ENCODE measurements around the gene ZNF830.
"Not testable (repeated sequence)": the region's sequence is repeated elsewhere in the genome, so short reads cannot be mapped to it uniquely, and the experiment has no call there.

Gene ZNF830

DNA sequence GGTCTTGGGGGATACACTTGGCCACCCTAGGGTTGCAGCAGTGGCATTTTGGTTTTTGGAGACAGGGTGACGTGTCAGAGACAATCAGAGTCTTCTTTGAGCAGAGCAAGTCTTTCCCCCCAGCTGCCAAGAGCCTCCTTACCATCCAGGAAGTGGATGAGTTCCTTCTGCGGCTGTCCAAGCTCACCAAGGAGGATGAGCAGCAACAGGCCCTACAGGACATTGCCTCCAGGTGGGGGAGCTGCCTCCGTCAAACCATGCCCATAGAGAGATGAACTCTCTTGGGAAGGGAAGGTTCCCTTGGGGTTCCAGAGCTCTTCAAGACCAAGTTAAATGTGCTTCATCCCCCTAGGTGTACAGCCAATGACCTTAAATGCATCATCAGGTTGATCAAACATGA, 30.3 kb downstream of the ZNF830 start:
- no peak for DNase-seq (ENCODE audit: low read depth)

DNA sequence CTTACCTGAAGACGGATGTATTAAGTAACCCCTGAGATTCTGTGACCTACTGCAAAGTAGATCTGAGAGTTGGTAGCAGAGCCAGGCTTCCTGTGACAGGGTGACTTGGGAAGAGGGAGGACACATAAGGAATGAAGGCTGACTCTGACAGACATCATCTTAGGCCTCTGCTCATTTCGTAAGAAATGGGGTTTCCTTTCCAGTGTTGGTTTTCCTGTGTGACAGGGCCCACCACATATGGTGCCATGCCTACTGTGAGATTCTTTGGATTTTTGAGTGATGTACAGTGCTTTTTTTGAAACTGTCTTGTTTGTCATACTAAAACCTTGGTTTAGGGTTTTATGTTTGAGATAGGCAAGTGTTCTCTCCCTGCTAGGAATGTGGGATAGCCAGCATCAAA, 31.7 kb downstream of the ZNF830 start:
- DNase-seq (ENCODE audit: low read depth), result no peak

DNA sequence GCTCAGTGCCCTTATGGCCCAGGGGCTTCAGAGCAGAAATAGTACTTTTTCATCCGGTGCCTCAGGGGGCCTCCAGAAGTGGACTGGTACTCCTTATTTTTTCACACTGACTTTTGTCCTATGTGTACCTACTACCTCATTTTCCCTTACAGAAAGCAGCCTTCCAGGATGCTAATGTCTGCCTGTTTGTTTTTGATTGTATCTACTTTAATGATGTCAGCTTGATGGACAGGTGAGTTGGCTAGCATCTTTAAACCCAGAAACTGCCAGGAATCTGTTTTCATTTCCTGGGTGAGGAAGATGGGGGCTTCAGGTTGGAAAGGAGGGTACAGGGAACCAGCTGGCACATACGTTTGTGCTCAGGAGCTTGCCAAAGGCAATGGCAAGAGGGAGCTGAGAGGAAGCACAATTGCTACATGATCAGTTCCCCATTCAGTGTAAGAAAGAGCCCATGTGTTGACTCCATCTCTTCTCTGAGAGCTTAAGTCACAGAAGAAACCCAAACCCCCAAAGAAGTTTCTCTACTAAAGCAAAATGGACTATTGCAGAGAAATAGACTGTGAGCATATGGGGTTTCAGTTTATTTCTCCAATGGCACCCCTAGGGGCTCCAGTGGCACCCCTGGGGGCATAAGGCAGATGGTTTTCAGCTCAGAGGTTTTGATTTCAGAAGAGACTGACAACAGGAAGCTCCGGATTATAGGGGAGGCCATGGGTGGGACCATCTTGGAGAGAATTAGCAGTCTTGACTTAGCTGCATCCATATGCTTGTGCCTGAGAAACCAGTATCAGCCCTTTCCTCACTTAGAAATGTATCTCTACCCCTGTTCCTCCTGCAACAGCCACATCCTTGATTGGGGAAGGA, 35.3 kb downstream of the ZNF830 start:
- DNase-seq (ENCODE audit: low read depth), result no peak

DNA sequence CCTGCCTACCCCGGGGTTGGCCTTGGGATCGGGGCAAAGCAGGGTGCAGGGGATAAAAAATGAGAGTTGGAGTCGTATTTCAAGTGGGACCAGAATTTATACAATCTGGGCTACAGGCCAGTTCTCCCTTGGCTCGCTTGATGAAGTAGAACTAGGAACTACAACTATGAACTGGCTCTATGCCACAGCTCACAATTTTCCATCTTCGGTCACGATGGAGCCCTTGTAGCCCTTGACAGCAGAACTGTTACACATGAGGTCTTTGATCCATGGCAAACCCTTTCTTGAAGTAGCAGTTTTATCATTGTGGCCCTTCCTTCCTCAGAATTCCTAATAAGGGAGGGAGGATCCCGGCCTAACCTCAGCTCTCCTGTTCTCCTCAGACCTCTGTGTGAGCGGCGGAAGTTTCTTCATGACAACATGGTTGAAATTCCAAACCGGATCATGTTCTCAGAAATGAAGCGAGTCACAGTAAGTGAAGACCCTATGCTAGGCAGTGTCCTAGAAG, 36.1 kb downstream of the ZNF830 start:
- DNase-seq (ENCODE audit: low read depth), result no peak

DNA sequence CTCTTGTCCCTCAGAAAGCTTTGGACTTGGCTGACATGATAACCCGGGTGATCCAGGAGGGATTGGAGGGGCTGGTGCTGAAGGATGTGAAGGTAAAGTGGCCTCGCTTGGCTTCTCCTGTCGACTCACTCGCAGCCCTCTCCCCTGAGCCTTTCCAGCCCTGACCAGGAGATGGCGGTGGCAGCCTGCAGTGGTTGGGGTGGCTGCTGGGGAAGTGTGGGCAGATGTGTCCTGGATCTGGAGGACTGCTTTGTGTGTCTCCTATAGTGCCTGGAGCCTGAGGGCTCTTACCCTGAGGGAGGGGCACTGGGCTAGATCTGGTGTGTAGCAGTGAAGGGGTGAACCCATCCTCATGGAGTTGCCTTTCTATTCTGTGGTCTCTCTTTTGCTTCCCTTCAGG, 36.9 kb downstream of the ZNF830 start:
- DNase-seq (ENCODE audit: low read depth), result peak; percentile 62

DNA sequence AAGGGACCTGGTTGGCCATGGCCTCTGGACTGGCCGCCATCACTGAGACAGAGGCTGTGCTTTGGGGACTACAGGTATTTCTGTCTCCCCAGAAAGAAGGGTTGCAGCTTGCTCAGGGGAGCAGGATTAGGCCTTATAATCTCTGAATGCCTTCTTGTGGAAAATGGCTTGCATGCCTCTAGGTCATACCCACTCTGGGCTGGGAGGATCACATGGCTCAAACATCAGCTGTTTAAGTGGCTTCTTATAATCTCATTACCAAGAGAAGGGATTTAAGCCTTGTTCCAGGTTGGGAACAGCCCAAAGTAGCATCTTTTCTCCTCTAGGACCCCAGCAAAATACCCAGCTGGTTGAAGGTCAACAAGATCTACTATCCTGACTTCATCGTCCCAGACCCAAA, 38.1 kb downstream of the ZNF830 start:
- no peak for DNase-seq (ENCODE audit: low read depth)

DNA sequence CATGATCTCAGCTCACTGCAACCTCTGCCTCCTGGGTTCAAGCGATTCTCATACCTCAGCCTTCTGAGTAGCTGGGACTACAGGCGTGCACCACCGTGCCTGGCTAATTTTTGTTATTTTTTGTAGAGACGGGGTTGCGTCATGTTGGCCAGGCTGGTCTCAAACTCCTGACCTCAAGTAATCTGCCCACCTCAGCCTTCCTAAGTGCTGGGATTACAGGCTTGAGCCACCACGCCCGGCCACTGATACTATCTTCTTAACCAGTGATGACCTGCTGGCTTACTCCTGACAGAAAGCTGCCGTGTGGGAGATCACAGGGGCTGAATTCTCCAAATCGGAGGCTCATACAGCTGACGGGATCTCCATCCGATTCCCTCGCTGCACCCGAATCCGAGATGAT, 39.6 kb downstream of the ZNF830 start:
- not testable (repeated sequence) for DNase-seq (ENCODE audit: low read depth)

DNA sequence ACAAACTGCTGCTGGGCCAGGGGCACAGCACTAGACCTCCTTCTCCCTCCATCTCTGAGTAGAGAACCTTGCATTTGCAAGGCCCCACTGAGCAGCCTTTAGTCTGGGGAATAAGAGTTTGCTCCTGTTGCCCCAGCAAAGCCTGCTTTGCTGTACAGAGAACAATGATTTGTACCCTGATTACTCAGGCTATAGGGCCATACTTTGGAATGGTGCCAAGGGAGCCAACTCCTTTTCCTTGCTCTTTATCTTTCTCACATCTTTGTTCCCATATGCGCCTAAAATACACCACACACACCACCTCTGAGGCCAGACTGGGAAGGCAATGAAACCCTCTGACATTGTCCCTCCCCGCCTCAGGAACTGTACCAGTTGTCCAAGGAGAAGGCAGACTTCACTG, 40.2 kb downstream of the ZNF830 start:
- no peak for DNase-seq (ENCODE audit: low read depth)

DNA sequence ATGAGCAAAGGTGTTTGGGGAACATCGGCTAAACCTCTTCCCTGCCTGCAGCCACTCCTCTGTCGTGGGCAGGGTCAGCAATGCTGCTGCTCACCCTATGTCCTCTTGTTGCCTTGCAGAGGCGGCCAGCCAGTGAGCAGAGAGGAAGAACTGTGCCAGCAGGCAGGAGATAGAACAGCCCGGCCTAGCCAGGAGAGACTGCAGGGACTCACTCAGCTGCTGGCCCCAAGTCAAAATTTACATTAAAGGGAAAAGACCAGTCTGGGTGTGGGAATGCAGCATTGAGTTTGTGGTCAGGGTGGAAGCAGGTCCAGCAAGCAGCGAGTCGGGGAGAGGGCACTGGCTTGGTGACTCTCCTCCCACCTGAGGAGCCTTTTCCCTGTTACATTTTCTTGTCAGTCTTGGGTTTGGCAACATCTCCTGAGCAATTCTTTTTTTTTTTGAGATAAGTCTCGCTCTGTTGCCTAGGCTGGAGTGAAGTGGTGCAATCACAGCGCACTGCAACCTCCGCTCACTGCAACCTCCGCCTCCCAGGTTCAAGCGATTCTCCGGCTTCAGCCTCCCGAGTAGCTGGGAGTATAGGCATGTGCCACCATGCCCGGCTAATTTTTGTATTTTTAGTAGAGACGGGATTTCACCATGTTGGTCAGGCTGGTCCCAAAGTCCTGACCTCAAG, 41.7 kb downstream of the ZNF830 start:
- DNase-seq (ENCODE audit: low read depth), result no peak

DNA sequence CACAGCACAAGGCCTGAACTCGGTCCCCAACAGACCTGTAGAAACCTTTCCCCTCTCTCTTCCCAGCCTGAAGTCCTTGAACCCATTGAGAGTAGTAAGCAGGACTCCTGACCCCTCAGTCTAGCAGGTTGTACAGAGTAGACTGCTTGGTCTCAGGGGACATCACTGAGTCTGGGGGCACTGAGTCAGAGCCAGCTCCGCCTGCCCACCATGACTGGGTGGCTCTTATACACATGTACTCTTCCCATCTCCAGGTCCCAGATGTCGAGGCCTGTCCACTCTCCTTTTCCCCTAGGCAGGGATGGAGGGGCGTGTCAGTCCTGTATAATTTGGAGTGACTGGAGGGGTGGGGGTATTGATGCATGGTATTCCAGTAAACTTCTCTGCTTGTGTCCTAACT, 42.4 kb downstream of the ZNF830 start:
- DNase-seq (ENCODE audit: low read depth), result no peak

DNA sequence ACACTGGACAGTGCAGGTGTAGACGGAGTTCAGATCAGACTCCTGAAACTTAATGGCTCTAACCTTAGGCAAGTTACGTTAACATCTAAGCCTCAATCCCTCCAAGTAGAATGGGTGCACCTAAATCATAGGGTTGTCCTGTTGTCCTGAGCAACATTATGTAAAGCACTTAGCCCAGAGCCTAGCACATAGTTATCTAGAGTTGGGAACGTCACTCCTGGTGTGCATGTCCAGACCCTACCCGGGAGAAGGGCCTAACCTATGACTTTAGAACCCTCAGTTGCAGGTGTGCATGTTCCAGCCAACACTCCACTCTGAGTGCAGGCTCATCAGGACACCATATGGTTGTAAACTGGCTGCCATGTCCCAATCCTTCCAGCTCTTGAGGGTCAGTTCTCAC, 45.0 kb downstream of the ZNF830 start:
- DNase-seq (ENCODE audit: low read depth), result no peak

DNA sequence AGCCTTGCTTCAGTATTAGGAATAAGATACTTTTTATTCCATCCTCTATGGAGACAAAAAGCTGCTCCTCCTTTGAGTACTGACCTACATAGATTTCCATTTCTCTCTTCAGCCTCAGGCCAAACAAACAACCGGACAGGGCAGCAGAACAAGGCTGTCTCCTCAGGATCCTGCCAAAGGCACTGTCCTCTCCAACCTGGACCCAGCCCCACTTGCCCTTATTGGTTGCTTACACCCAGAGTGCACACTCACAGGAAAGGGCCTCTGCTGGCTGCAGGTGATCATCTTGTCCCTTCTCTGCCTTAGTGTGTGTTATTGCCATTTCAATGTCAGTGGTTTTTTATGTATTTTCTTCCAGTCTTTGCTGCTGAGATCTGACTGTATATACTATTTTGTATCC, 45.6 kb downstream of the ZNF830 start:
- DNase-seq (ENCODE audit: low read depth), result no peak

DNA sequence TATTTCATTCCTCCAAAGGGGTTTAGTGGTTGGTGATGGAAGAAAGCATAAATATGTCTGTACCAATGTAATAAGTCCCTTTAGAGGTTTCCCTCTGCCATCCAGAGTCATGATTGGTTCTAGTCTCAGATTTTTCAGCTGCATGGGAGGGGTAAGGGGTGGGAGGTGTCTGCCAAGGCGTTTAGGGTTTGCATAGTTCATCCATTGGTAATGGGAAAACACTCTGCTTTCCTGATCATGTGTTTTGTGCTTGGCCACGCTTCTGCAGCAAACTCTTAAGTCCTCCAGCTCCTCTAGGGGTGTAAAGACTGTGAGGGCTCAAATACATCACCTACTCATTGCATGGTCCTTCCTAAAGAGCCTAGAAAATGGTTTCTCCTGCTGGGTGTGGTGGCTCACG, 48.8 kb downstream of the ZNF830 start:
- DNase-seq (ENCODE audit: low read depth), result no peak

DNA sequence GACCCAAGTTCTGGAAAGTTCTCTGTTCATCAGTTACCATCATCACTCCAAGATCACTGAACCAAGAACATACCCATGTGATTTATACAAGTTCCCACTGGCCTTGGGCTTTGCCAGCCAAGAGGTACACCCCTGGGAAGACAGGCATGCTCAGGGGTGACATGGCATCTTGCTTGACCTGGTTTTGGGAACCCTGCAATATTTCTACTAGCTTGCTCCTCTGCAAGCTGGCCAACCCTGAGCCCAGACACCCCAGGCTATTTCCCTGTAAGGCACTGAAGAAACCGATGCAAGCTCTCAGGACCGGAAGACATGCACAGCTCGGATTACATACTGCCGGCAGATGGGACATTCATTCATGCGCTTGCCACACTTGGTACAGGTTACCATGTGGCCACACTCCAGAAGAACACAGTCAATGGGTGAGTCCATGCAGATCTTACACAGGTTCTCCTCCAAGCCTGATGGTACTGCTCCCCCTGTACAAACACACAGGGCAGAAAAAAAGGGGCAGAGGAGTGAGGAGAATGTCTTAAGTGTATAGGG, 50.4 kb downstream of the ZNF830 start:
- DNase-seq (ENCODE audit: low read depth), result no peak

All from activated T-helper 1 cell treated with Interleukin-2 at 50 U/mL for 16 hours (primary cell).